Endometrium (tissue), 2 donors: ENCODE measurements around the gene TMEM129.
"Not testable (repeated sequence)": the region's sequence is repeated elsewhere in the genome, so short reads cannot be mapped to it uniquely, and the experiment has no call there.

Source experiments
- FAIRE-seq: peaks from 2 replicates; lab custom pipeline; 2012; peaks lifted over from hg19 to GRCh38; lab: Jason Lieb, UNC
- donor health status: control.
- donor health status: control.

The TMEM129 gene

DNA sequence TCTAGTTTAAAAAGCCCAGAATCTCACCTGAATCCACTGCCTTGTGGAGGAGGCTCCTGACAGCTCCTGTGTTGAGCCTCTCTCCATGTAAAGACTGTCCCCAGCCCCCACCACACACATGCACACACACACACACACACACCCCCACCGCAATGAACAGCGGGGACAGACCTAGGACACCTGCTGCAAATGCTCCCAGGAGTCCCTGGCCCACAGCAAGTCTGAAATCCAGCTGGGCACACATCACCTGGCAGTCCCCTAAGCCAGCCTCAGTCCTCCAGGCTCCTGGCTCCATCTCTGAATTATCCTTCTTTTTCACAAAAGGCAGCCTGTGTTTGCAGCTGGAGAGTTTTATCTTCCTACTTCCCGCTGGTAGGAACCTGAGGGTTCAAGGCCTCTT, 30.4 kb downstream of the TMEM129 start:
- FAIRE-seq = no peak

DNA sequence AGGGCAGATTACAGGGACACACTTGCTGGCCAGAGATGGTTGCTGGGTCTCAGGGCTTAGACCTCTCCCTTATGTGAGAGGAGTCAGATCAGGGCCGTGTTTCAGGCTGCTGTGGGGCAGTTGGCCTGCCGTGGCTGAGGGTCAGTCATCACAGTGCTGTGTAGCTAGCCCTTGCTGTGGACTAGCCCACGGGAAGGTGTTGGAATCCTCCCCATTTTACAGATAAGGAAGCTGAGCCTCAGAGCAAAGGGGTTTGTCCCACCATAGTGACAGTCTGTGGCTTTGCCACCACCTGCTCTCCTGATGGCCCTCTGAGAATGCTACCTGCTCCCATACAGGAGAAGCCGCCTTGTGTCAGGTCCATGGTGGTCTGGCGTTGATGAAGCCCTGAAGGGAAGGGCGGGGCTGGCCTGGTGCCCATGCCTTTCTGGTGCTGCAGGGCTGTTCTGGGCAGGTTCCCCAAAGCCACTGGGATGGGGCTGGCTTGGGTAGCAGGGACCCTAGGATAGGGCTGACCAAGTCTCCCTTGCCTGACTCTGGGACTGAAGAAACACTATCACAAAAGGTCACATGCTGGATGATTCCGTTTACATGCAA, 34.6 kb downstream of the TMEM129 start:
- FAIRE-seq = no peak

DNA sequence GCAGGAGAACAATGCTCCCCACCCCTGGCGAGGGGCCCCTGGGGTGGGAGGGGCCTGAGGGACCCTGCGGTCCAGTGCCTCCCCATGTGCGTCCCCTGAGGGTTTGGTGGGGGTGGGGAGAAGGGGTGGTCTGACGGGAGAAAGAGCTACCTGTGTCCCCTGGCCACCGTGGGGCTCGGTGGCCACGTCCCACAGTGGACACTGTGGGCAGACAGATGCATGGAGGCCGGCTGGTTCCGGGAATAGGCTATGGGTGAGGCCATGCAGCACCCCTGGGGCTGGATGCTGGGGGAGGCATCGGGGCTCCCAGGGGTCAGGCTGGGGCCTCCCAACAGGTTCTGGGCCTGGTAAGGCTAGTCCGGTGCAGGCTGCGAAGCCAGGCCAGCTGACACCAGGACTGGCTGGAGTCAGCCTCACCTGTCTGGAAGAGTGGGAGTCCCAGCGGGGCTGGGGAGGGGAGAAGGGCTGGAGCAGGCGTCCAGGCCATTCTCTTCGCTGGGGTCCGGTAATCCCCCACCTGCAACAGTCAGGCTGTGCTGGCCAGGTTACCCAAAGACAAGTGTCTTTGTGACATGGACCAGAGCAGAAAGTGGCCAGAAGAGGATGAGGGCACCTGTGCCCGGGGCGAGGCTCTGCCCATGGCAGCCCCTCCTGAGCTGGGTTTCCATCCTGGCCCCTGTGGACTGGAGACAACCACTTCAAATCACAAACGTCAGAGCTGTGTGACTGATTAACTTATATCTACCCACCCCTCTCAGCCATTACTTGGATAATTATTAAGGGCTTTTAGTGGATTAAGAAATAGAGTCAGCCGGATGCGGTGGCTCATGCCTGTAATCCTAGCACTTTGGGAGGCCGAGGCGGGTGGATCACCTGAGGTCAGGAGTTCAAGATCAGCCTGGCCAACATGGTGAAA, 35.6 kb downstream of the TMEM129 start:
- no peak for FAIRE-seq

DNA sequence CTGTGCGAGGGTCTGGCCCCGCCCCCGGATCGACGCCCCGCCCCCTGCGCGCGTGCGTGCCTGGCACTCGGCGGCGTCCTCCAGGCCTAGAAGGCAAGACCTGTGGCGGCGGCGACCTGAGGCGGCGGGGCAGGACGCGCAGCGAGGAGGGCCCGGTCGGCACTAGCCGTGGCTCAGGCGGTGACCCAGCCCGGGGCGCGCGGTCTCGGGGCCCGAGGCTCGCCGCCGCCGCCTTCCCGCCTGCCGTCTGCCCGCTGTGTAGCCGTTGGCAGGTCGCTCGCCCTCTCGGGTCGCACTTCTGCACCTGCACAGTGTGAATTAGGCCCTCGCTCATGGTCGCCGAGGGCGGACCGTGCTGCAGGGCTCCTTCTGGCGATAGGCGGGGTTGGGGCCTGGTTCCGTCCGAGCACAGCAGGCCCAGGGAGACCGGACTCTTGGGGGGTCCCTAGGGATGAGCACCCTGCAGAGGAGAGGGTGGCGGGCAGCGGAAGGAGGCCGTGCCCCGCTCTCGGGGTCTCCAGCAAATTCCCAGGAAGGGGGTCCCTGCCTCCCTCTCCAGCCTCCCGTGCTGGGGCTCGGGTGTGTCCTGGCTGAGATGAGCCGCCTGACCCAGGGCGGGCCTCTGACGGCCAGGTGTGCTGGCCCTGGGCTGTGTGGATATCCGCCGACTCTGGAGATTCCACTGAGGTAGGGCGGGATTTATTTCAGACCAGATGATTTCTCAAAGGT, 36.5 kb downstream of the TMEM129 start:
- no peak for FAIRE-seq

DNA sequence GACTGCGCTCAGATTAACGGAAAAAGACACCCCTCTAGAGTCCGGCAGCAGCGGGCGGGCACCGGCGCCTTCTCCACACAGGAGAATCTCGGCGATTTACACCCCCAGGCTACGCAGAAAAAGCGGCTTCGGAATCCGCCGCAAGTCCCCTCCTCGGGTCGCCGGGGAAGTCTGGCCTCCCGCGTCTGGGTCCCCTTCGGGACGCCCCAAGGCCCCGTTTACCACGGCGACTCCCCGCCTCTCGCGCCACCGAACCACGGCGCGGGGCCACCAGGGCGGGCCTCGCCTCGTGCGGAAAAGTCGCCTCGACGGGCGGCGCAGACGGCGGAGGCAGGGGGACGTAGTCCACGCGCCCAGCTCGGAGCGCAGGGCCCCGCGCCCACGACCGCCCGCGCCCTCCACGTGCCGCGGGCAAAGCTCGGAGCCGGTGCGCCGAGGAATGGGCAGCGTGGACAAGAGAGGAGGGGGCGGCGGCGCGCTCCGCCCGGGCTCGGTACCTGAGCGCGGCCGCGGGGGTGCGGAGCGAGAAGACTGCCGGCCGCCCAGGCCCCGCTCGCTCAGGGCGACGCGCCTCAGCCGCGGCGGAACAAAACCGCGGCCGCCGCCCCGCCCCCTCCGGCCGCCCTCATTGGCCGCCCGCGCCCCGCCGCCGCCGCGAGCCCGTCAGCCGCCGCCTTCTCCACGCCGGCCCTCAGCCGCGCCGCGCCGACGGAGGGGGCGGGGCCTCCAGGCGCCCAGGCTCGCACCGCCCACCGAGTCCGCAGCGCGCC, 37.2 kb downstream of the TMEM129 start, which contains the start of gene FAM53A:
Gene FAM53A (minus strand): TSS at position 578 of the 770 bp plus-strand sequence. CDS start 15,572 bp downstream, outside the sequence.
- FAIRE-seq = no peak

DNA sequence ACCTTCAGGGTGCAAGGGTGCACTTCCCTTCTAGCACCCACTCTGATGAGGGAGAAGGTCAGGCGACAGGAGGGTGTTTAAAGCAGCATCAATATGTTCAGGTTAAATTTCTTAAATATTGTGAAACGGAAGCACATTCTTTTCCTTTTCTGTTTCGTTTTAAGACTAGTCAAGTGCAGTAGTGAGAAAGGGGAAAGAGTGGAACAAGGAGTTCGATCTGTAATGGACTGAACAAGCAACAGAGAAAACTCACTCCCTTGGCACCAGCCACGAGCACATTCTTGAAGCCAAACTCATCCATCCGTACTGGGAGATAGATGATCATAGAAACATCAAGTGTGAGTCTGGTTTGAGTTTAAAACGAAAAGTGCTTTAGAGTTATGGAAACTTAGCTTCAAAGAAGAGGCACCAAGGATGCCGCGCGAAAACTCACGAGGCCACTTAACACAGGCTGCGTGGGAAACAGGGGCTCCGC, 37.8 kb downstream of the TMEM129 start:
- no peak for FAIRE-seq

DNA sequence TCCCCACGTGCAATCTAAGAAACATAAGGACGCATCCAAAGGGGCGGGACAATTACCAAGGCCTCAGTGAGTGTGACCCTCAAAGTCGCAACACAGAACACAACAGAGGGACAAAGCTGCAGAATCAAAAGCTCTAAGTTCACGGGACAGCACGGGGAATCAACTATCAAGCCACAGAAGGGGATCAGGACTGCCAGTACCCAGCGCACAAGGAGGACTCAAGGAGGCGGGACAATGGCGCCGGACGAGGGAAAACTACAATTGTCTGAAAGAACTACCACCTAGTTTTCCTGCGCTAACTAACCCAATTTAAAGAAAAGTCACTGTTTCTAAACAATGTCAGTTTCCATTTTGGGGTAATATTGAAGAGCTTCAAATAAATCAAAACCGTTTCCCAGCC, 38.3 kb downstream of the TMEM129 start:
- FAIRE-seq = no peak

DNA sequence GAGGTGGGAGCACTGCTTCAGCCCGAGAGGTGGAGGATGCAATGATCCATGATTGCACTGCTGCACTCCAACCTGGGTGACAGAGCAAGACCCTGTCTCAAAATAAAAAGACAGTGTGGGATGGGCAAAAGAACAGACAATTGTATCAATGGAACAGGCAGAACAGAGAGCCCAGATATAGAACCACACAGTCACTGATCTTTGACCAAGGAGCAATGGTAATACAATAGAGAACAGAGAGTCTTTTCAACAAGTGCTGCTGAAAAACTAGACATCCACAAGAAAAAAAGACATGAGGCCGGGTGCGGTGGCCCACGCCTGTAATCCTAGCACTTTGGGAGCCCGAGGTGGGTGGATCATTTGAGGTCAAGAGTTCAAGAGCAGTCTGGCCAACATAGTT, 42.9 kb downstream of the TMEM129 start:
- no peak for FAIRE-seq

DNA sequence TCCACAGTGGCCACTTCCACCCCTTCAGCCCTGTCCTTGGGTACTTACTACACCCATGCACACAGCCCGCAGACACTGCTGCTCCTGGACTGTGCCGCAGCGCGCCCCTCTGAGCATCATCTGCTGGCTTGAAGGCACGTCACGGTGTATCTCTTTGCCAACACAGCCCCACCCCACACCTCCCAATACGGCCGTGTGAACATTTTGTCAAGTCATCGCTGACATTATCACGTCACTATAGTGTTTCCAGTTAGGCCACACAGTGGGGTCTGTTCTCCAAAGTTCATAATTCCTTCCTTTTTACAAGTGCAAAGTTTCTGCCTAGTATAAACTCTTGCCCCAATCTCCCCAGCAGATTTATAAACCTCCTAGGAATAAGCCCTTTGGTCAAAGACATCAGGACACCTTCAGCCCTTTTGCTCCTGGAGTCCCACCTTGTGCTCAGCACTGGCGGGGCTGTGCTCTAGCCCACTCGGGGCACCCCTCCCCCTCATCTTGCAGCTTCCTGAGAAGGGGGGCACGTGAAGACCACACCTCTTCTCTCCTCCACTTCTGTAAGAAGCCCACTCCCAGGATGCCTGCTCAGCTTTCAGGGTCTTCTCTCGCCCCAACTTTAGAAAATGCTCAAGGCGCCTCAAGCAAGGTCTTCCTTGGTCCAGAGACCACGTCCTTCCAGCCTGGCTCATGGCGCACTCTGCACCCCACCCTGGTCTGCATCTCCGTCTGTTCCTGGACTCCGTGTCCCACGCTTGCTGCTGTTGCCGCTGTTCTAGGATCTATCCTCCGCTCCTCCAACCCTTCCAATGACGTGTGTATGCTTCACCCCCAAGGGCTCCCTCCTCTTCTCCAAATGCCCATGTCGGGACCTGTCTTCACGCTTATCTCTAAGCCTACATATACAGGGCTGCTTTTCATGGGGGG, 44.3 kb downstream of the TMEM129 start:
- FAIRE-seq = no peak

DNA sequence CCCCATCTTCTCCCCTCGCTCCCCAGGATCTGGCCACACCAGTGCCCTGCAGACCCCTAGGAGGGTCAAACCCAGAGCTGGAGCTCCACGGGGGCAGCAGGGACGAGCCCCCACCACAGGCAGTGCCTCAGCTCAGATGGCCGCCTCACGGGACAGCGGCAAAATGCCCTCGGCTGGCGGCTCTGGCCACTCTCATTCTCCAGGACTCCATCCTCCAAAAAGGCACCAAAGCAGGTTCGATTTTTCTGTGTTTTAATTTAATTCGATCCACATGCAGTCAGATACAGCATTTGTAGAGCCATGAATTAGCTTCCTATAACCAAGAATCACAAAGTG, 45.4 kb downstream of the TMEM129 start:
- no peak for FAIRE-seq

DNA sequence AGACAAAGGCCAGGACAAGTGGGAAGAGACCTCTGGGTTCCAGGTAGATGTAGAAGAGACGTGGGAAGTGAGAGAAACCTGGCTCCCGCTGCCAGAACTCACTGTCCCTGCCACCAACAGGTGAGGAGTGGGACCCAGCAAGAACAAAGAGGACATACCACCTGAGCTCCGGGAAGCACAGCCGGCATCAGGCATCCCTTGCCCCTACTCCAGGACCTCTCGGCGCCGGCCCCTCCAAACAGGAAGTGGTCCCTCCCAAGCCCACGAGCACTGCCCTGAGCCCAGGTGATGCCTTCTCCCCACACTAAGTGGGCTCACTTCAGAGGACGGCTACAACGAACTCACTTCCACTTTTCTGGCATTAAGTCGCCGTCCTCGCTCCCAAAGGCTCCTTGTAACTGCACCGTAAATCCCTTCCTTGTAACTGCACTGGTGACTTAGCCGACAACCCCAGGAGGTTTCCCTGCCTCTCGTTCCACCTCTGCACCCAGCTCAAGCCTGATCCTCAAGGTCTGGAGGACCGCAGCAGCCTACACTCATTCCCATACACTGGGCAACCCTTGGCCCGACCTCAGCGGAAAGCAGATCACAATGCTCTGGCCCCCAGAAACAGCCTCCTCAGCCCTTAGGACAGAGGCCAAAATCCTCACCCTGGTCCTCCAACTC, 45.9 kb downstream of the TMEM129 start:
- FAIRE-seq = no peak

DNA sequence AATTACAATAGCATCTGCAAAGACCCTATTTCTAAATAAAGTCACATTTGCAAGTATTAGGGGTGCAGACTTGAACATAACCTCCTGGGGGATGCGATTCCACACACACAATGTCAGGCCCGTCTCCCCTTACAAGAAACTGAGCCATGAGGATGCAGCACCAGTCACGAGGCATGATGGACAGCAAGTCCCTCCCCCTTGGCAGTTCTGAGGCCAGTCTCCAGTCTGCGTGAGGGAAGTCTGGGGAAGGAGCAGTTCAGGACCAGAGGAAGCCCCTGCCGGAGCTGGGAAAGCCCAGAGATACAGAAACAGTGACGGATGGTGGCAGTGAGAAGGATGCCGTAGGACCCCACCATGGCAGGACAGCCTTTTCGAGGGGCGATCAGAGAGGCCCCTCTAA, 46.4 kb downstream of the TMEM129 start:
- FAIRE-seq = no peak

DNA sequence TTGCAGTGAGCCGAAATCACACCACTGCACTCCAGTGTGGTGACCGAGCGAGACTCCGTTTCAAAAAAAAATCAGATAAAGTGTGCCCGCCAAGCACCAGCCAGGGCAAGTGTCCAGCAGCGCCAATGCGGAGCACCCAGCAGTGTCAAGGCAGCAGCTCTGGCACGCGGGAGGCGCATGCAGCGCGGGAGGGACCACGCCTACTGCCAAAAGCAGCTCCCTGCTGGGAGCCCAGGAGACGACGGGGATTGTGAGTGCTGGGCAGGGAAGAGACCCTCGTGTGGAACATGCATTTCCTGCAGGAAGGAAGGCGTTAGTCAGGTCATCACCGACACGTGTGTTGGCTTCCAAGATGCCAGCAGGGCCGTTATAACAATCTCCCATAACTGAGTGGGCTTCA, 47.5 kb downstream of the TMEM129 start:
- no peak for FAIRE-seq

DNA sequence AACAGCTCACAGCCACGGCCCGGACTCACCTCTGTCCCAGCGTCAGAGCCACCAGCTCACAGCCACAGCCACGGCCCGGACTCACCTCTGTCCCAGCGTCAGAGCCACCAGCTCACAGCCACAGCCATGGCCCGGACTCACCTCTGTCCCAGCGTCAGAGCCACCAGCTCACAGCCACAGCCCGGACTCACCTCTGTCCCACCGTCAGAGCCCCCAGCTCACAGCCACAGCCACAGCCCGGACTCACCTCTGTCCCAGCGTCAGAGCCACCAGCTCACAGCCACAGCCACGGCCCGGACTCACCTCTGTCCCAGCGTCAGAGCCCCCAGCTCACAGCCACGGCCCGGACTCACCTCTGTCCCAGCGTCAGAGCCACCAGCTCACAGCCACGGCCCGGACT, 50.1 kb downstream of the TMEM129 start:
- FAIRE-seq = not testable (repeated sequence)

DNA sequence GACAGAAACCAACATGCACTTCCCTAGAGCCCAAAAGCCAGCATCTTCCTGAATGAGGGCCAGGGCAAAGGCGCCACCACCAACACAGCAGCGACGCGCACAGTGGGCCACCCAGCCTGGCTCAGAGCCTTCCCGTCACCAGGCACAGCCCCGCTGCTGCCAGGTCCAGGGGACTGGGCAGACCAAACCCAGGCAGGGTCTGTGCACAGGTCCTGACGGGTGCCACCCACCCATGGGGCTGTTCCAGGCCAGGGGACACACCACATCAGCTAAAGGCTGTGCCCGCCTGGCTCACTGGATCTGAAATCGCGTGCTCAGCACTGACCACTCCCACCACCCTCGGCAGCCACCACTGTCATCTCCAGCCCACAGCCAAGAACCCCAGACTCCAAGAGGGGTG, 50.8 kb downstream of the TMEM129 start:
- no peak for FAIRE-seq

DNA sequence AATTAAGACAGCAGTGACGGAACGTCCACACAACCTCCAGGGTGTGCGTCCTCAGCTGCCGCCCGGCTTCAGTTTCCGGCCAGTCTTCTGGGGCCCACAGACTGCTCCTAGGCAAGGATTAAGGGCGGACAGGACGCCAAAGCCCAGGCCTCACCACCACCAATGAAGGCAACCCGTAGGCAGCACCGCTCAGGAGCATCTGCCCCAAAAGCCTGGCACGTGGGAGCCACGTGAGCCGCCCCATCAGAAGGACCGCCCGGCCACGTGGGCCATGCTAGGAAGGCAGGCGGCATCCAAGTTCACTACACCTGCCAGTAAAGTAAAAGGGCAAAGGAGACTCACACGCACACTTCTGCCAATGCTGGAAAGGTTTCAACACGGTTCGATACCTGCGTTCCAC, 51.3 kb downstream of the TMEM129 start:
- FAIRE-seq = no peak

DNA sequence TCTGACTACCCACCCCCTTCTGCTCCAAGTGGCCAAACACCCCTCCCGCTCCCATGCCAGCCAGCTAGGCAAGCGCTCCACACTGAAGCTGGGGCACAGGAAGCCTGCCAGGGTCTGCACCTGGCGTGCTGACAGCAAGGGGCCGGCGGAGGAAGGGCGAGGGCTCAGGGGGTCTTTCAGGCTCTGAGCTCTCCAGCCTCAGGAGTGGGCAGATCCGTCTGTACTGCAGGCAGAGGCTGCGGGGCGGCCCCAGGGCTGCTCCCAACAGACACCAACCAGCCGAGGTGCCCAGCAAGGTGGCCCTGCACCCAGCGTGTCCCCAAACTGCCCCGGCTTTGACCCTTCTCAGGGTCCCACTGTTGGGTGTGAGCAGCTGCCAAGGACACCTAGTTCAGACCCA, 51.9 kb downstream of the TMEM129 start:
- FAIRE-seq = no peak

DNA sequence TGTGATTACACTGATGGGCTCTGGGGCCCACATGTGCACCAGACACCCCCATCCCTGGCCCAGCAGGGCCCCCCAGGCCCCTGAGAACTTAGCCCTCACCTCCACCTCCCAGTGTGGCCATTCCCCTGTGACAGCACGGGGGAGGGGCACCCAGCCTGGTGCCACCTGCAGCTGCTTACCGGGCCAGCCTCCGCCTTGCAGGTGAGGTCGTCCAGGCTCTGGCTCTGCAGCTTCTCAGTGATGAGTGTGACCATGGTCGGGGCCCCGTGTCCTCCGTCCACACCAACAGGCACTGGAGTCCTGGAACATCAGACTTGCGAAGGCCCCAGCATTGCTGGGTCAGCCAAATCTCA, 52.7 kb downstream of the TMEM129 start:
- FAIRE-seq = no peak

DNA sequence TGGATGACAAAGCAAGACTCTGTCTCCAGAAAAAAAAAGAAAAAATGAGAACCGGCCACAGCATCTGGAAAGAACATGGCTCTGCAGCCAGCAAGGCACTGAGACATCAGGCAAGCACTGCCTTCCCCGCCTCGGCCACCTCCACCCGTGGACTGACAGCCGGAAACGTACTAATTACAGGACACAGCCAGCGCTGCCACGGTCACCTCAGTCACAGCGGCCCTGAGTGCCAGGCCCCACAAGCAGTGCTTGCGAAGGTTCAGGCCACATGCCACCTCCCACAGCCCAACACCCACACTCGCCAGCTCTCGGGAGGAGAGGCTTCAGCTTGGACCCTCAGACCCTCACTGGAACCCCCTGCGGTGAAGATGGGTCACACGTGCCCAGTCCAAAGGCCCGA, 53.9 kb downstream of the TMEM129 start:
- FAIRE-seq = no peak

DNA sequence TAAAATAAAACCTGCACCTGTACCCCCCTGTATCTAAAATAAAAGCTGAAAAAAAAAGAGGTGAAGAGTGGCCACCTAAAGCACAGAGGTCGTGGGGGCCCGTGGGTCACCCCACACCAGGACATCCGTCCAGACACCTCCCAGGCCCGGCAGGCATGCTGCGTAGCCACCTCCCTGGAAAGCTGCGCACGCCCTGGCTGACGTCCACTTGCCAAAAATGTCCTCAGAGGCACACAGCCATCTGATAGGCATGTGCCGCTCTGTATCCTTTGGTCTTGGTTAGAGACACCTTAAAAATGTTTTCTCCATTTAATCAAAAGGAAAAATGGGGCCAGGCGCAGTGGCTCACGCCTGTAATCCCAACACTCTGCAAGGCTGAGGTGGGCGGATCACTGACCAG, 54.7 kb downstream of the TMEM129 start:
- FAIRE-seq = no peak
